SK-N-MC (cell line): ENCODE measurements around the gene MIEF1.

ENCODE experiments used
- DNase-seq: peaks from one replicate; pipeline ENCODE4 v3.0.0-alpha.2; 2011; ENCODE audit warnings: low read depth, low spot score
- H3K27ac ChIP-seq: fragments of 200-600 bp; sonication (generic); 2 replicates; pipeline ENCODE4 v1.5.1; 2016; ENCODE audit warnings: mixed run types
- H3K36me3 ChIP-seq: fragments of 200-600 bp; sonication (generic); 2 replicates; pipeline ENCODE4 v1.6.1; 2017; ENCODE audit warnings: antibody characterized with exemption, low read length, mixed read lengths; ENCODE audit not compliant: insufficient read depth
- H3K4me3 ChIP-seq: fragments of 200-600 bp; sonication (generic); 2 replicates; pipeline ENCODE4 v1.5.1; 2016
- H3K9ac ChIP-seq: fragments of 200-600 bp; sonication (generic); 2 replicates; pipeline ENCODE4 v1.8.0; 2017; ENCODE audit warnings: mixed run types, mixed read lengths; ENCODE audit not compliant: insufficient read length
- H3K9me3 ChIP-seq: fragments of 200-600 bp; sonication (generic); 2 replicates; pipeline ENCODE4 v1.6.1; 2017; ENCODE audit warnings: low read depth, mild to moderate bottlenecking, antibody characterized with exemption, low read length, moderate library complexity, mixed read lengths
- EZH2 ChIP-seq: fragments of 200-600 bp; sonication (generic); IDR thresholded peaks from one replicate; pipeline ENCODE4 v1.6.1; 2017; ENCODE audit warnings: antibody characterized with exemption
- FOXP2 ChIP-seq: optimal IDR thresholded peaks from 2 replicates; pipeline ENCODE3; 2011; ENCODE audit warnings: mild to moderate bottlenecking, moderate library complexity; ENCODE audit not compliant: insufficient read depth; ENCODE audit errors: extremely low read length, control extremely low read depth
- POLR2AphosphoS5 ChIP-seq: IDR thresholded peaks from 2 replicates; pipeline ENCODE4 v1.6.1; 2012; ENCODE audit warnings: mild to moderate bottlenecking, low read depth, low read length, borderline replicate concordance

Gene MIEF1

DNA sequence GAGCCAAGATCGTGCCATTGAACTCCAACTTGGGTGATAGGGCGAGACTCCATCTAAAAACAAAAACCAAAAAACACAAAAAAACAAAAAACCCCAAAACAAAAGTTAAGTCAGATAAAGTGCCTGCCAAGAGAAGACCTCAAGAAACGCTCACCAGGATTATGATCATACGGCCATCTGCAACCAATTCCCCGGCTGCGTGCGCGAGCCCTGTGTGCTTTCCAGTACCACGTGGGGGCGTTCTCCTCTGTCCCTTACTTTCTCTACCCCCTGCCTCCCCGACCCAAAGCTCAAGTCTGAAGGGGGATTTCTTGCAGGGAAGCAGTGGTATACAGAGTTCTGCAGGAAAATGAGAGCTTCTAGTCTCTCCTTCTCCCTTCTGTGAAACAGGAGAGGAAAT lies 41.0 kb downstream of the MIEF1 start:
- Histone ChIP-seq H3K9me3 (no peaks in the 10 kb centered on the region), H3K27ac (no peak overlapping the region), H3K36me3 (no peaks in the 10 kb centered on the region), H3K9ac (no peak overlapping the region), H3K4me3 (no peak overlapping the region)
- TF ChIP-seq FOXP2 (no peak), EZH2 (no peak), POLR2AphosphoS5 (no peak)
- DNase-seq, result no peak

DNA sequence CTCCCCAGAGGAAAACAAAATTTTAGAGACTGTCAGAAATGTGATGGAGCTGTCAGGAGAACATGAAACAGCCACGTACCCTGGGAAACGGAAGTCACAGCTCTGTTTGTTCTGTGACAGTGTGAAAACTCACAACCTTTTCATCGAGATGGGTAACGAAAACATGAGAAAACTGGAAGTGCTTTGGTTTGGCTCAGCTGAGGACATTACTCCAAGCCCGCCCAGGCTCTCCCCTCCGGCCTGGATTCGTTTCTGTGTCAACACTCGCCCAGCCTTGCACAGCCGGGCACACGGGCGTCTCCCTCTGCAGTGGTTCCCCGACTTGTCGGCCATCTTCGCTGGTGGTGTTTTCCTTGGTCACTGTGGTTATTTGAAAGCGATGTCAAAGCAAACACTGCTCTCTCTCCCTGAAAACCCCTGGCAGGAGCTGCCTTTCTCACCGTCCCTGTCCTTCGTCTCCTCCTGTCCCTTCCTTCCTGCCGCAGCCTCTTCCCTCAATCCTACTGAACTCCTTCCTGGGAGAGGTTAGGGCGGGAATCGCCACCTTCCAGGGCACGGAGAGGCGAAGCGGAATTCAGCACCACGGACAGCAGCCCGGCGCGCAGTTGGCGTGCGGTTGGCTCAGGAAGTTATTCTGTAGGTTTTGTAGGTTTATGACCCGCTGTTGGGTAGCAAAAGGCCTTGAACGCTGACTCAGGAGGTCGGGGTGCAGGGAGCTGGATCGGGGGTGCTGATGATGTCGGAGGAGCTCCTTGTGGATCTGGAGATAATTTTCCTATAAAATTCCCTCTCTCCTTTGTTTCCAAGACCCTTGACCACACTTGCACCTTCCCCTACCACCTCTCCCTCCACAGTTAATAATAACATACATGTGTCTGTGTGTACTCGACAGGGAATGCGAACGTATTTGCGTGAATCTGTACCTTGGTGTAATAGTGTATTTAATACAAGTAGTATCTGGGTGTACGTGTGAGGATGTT lies 43.6 kb downstream of the MIEF1 start:
- no peak overlapping the region for H3K9ac ChIP-seq

DNA sequence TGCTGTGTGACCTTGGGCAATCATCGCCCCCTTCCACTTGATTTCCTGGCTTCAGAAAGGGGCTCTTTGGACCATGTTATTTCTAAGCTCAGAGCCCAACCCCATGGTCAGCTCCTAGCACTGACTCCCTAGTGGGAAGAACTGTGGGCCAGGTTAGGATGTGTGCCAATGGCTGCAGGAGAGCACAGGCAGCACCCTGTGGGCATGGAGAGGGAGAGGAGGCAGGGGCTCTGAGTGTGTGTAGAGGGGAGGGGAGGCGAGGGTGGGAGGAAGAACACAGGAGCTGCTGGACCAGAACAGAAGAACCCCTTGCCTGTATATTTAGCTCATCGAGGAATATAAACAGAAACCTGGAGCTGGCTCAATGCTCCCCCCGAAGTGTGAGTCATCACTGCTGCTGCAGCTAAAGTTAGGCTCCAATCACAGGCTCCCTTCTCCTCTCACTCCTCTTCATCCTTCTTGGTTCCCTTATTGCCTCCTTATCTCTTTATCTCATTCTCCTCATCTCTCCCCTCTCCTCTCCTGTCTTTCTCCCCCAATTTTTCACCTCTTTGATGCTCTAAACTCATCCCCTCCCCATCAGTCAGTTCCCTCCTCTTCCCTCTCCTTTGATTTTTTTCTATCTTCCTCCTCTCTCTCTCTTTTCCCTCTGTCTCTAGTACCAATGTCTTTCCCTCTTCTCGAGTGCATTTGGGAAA lies 44.9 kb downstream of the MIEF1 start:
- Histone ChIP-seq H3K9me3 (no peaks in the 10 kb centered on the region), H3K27ac (no peak overlapping the region), H3K9ac (no peak overlapping the region), H3K4me3 (no peak overlapping the region), H3K36me3 (no peaks in the 10 kb centered on the region)
- TF ChIP-seq EZH2 (no peak), FOXP2 (no peak), POLR2AphosphoS5 (no peak)
- no peak for DNase-seq

More for the DNA sequence above, 43.6 kb downstream of the MIEF1 start:
- TF ChIP-seq FOXP2 (no peak), POLR2AphosphoS5 (no peak), EZH2 (no peak)
- Histone ChIP-seq H3K9me3 (no peaks in the 10 kb centered on the region), H3K36me3 (no peaks in the 10 kb centered on the region), H3K27ac (no peak overlapping the region), H3K4me3 (no peak overlapping the region)
- no peak for DNase-seq

DNA sequence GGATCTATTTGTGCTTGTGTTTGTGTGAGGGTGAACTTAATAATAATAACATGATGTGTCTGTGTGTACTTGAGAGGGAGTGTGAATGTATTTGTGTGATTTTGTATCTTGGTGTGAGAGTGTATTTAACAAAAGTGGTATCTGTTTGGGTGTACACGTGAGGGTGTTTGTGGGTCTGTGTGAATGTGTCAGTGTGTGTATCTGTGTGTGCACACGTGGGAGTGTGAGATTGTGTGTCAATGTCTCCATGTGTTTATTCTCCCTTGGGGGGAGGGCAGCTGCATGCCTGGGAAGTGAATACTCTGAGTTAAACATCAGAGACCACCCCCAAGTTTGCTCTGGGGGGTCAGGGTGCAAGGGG lies 45.5 kb downstream of the MIEF1 start:
- Histone ChIP-seq H3K9ac (no peak overlapping the region), H3K27ac (no peak overlapping the region), H3K9me3 (no peaks in the 10 kb centered on the region), H3K36me3 (no peaks in the 10 kb centered on the region), H3K4me3 (no peak overlapping the region)
- DNase-seq, result no peak
- no peak for TF ChIP-seq FOXP2
- no peak for TF ChIP-seq POLR2AphosphoS5

DNA sequence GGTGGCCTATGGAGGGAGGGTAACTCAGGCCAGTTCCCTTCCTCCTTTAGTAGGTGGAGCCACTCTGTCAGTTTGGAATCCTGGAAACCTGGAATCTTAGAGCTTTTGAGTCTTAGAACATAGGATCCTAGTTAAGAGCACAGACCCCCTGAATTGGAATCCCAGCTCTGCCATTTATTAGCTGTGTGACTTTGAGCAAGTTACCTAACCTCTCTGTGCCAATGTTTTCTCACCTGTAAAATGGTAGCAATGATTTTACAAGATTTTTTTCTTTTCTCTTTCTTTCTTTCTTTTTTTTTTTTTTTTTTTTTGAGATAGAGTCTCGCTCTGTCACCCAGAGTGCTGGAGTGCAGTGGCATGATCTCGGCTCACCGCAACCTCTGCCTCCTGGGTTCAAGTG lies 51.3 kb downstream of the MIEF1 start:
- no peak for TF ChIP-seq POLR2AphosphoS5
- TF ChIP-seq EZH2, result no peak
- no peak for TF ChIP-seq FOXP2
- no peaks in the 10 kb centered on the region for H3K9me3 ChIP-seq
- no peak for DNase-seq
- no peak overlapping the region for H3K27ac ChIP-seq
- no peaks in the 10 kb centered on the region for H3K36me3 ChIP-seq
- H3K9ac ChIP-seq, result no peak overlapping the region
- H3K4me3 ChIP-seq, result no peak overlapping the region

DNA sequence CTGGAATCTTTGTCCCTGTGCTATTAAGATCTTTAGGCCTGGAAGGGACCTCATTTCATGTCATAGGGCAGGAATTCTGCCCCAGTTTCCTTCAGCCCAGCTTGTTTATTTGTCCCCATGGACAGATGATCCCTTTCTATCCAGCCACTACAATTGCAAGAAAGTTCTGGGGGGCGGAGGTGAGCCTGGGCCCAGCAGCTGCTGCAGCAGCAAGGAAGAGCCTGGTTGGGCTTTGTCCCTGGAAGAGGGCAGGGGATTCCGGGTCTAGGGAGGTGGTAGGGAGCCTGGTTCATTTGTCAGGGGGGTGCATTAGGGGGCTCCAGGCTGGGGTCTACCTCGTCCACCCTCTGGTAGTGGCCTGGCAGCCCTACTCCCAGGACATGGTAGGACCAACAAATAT lies 52.1 kb downstream of the MIEF1 start:
- TF ChIP-seq POLR2AphosphoS5 (no peak), EZH2 (no peak), FOXP2 (no peak)
- H3K9me3 ChIP-seq, result no peaks in the 10 kb centered on the region
- no peak overlapping the region for H3K9ac ChIP-seq
- no peaks in the 10 kb centered on the region for H3K36me3 ChIP-seq
- H3K4me3 ChIP-seq, result no peak overlapping the region
- H3K27ac ChIP-seq, result no peak overlapping the region
- DNase-seq, result no peak

DNA sequence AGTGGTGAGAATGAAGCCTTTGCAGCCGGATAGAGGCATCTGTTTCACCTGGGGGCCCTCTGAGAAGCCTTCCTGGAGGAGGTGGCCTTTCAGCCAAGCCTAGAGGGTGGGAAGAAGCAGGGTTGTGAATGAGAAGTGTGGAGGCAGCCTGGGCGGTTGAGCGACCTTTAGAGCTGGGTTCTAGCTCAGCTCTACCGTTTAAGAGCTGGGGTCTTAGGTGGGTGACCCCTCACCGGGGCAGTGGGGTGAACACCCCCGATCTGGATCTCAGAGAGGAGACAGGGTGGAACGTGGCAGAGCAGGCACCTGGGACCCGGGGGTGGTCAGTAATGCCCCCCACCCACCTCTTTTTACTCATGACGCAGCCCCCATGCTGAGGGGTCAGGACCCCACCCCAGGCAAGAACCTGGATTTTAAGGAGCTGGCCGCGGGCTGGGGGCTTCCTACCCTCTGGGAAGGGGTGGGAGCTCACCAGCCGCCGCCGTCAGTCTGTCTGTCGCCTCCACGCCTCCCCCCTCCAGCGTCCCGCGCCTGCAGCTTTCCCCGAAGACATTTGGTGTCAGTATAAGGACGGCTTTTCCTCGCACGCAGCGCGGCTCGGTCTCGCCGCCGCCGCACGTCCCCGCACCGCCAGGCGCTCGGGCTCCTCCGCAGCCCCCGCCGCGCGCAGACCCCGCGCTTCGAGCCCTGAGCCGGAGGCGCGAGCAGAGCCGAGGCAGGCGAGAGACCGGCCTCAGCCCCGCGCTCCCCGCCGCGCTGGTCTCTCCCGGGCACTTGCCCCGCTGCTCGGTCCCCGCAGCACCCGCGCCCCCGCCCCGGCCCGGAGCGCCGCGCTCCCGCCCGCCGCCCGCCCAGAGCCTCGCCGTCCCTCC lies 55.1 kb downstream of the MIEF1 start:
- TF ChIP-seq EZH2 (no peak), FOXP2 (no peak), POLR2AphosphoS5 (no peak)
- Histone ChIP-seq H3K27ac (no peak overlapping the region), H3K4me3 (peak overlapping the region; percentile 79), H3K36me3 (no peaks in the 10 kb centered on the region; the same call in 1 of the 2 replicates), H3K9ac (peak overlapping the region; percentile 63), H3K9me3 (no peaks in the 10 kb centered on the region)
- no peak for DNase-seq
